Keratinocyte (primary cell): ENCODE results near the gene CSGALNACT2. TPM values are rescaled to one million over a fixed set of nuclear protein-coding genes. Genes with fewer than 3 reads are reported as not detected.

Experiments used
- DNase-seq: peaks from one replicate; pipeline ENCODE4 v3.0.0-alpha.2; 2011; ENCODE audit warnings: low read depth, missing footprints, low spot score
- FAIRE-seq: peaks from 2 replicates; lab custom pipeline; 2011; peaks lifted over from hg19 to GRCh38; lab: Jason Lieb, UNC
- H2AFZ ChIP-seq: 2 replicates; pipeline ENCODE4 v1.6.0; 2012; ENCODE audit warnings: low read length, control low read depth, inconsistent platforms; ENCODE audit not compliant: control insufficient read depth
- H3K27ac ChIP-seq: 2 replicates; pipeline ENCODE4 v1.5.1; 2011; ENCODE audit warnings: low read length; ENCODE audit not compliant: control insufficient read depth, insufficient read depth
- H3K27me3 ChIP-seq: 3 replicates; pipeline ENCODE4 v1.6.0; 2011; ENCODE audit warnings: low read length; ENCODE audit not compliant: control insufficient read depth, insufficient read depth; ENCODE audit errors: extremely low read depth
- H3K36me3 ChIP-seq, 2 experiments: 2 replicates in 1 of 2; 3 replicates in 1 of 2; pipeline ENCODE4 v1.5.1; 2011; ENCODE audit warnings: low read length in 2 of 2, mild to moderate bottlenecking in 1 of 2; ENCODE audit not compliant: control insufficient read depth in 2 of 2, insufficient read depth in 2 of 2; ENCODE audit errors: extremely low read depth in 1 of 2
- H3K4me1 ChIP-seq: 3 replicates; pipeline ENCODE4 v1.5.1; 2011; ENCODE audit warnings: low read length; ENCODE audit not compliant: control insufficient read depth, insufficient read depth; ENCODE audit errors: extremely low read depth
- H3K4me2 ChIP-seq: 3 replicates; pipeline ENCODE4 v1.6.0; 2011; ENCODE audit warnings: low read depth, low read length; ENCODE audit not compliant: control insufficient read depth, insufficient read depth; ENCODE audit errors: extremely low read depth
- H3K4me3 ChIP-seq, 3 experiments: fragments of 200-600 bp in 1 of 3; sonication (generic) in 1 of 3; 2 replicates in 2 of 3; 3 replicates in 1 of 3; pipeline ENCODE4 v1.5.1; 2011 to 2016; ENCODE audit warnings: low read length in 3 of 3, mild to moderate bottlenecking in 3 of 3, control low read depth in 2 of 3, inconsistent platforms in 1 of 3, low read depth in 1 of 3, mixed read lengths in 1 of 3, mixed run types in 1 of 3, moderate library complexity in 1 of 3; ENCODE audit not compliant: control insufficient read depth in 2 of 3, insufficient read depth in 2 of 3; ENCODE audit errors: extremely low read depth in 1 of 3
- H3K79me2 ChIP-seq: 2 replicates; pipeline ENCODE4 v1.6.0; 2012; ENCODE audit warnings: low read length; ENCODE audit not compliant: control insufficient read depth, insufficient read depth
- H3K9ac ChIP-seq: 3 replicates; pipeline ENCODE4 v1.6.0; 2011; ENCODE audit warnings: low read length; ENCODE audit not compliant: control insufficient read depth, insufficient read depth; ENCODE audit errors: extremely low read depth
- H3K9me1 ChIP-seq: 3 replicates; pipeline ENCODE4 v1.6.0; 2011; ENCODE audit warnings: low read length; ENCODE audit not compliant: control insufficient read depth, insufficient read depth; ENCODE audit errors: extremely low read depth
- H3K9me3 ChIP-seq: 2 replicates; pipeline ENCODE4 v1.5.1; 2012; ENCODE audit warnings: low read depth, low read length; ENCODE audit not compliant: control insufficient read depth
- H4K20me1 ChIP-seq: 3 replicates; pipeline ENCODE4 v1.6.0; 2011; ENCODE audit warnings: low read length; ENCODE audit not compliant: control insufficient read depth, insufficient read depth; ENCODE audit errors: extremely low read depth
- EZH2 ChIP-seq: IDR thresholded peaks from one replicate; pipeline ENCODE4 v1.6.1; 2012; ENCODE audit warnings: inconsistent platforms, mild to moderate bottlenecking, low read length, moderate library complexity
- dilution Hi-C: fragments of 300-500 bp; cut with MboI; formaldehyde crosslinking; loops from one replicate; pipeline ENCODE4 v1.7.0; 2020; ENCODE audit warnings: low sequenced_read_pairs; ENCODE audit not compliant: extremely low pct_ligation_motif_present
- polyA plus RNA-seq, 5 experiments: library from polyadenylated mRNA; depleted of rRNA in 3 of 5; stranded (reverse) in 3 of 5; stranded (forward) in 1 of 5; unstranded in 1 of 5; fragments of >200 nt; gene quantifications; 1 replicate in 1 of 5; 2 replicates in 3 of 5; 3 replicates in 1 of 5; pipeline versions ENCODE4 v1.2.1 to v1.2.3, GENCODE V29; 2011 to 2012; ENCODE audit warnings: missing spikeins in 2 of 5, low read depth in 1 of 5, low replicate concordance in 1 of 5
- TF ChIP-seq, protein P1 (sequence below), 3 experiments: IDR thresholded peaks in 1 of 3; conservative IDR thresholded peaks in 1 of 3; optimal IDR thresholded peaks in 1 of 3; 2 replicates in 2 of 3; 3 replicates in 1 of 3; pipeline versions ENCODE3 to v1.5.1; 2011; ENCODE audit warnings: low read length in 3 of 3, mild to moderate bottlenecking in 3 of 3, moderate library complexity in 2 of 3, control low read depth in 1 of 3, inconsistent platforms in 1 of 3; ENCODE audit not compliant: insufficient read depth in 2 of 3; ENCODE audit errors: extremely low read depth in 1 of 3

Gene CSGALNACT2
- polyA plus RNA-seq, 1 donor (not counting 4 experiments of a cell fraction or from before 2014, with no cell fraction given): 19.7 TPM

- Histone ChIP-seq H3K4me3 (peak overlapping the region; percentile 71 to 81 (median 81)), H2AFZ (peak overlapping the region; percentile 64), H3K9ac (peak overlapping the region; percentile 83), H4K20me1 (no peaks in the 10 kb centered on the region), H3K27me3 (no peaks in the 10 kb centered on the region), H3K9me3 (no peaks in the 10 kb centered on the region), H3K9me1 (no peaks in the 10 kb centered on the region), H3K36me3 (no peaks in the 10 kb centered on the region), H3K79me2 (peaks cover 39% of the 10 kb centered on the region), H3K4me2 (peak overlapping the region; percentile 82), H3K27ac (peak overlapping the region; percentile 72), H3K4me1 (peaks cover 13% of the 10 kb centered on the region)
- dilution Hi-C loops: no loop called here
- DNase-seq (no peak), FAIRE-seq (no peak)
- TF ChIP-seq EZH2: no peak
- TF ChIP-seq, protein P1, sequence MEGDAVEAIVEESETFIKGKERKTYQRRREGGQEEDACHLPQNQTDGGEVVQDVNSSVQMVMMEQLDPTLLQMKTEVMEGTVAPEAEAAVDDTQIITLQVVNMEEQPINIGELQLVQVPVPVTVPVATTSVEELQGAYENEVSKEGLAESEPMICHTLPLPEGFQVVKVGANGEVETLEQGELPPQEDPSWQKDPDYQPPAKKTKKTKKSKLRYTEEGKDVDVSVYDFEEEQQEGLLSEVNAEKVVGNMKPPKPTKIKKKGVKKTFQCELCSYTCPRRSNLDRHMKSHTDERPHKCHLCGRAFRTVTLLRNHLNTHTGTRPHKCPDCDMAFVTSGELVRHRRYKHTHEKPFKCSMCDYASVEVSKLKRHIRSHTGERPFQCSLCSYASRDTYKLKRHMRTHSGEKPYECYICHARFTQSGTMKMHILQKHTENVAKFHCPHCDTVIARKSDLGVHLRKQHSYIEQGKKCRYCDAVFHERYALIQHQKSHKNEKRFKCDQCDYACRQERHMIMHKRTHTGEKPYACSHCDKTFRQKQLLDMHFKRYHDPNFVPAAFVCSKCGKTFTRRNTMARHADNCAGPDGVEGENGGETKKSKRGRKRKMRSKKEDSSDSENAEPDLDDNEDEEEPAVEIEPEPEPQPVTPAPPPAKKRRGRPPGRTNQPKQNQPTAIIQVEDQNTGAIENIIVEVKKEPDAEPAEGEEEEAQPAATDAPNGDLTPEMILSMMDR (optimal IDR thresholded peaks at IDR 0.05 in 1 of 3, IDR thresholded peaks at IDR 0.05 in 1 of 3, conservative IDR thresholded peaks at IDR 0.05 in 1 of 3; ENCODE audit: extremely low read depth in 1 of 3, insufficient read depth in 2 of 3, low read length in 3 of 3): no peak
Observed at GRCh38 chr10:43137717-43138020, 576 bp upstream of the CSGALNACT2 start.

- H3K79me2 ChIP-seq: peaks cover 51% of the 10 kb centered on the region
- H3K27ac ChIP-seq: peak overlapping the region; percentile 72
- no peak for TF ChIP-seq EZH2
- TF ChIP-seq, protein P1 (optimal IDR thresholded peaks at IDR 0.05 in 1 of 3, IDR thresholded peaks at IDR 0.05 in 1 of 3, conservative IDR thresholded peaks at IDR 0.05 in 1 of 3; ENCODE audit: extremely low read depth in 1 of 3, insufficient read depth in 2 of 3, low read length in 3 of 3): no peak
- H3K4me3 ChIP-seq: peak overlapping the region; percentile 81 to 83 (median 81)
- no peaks in the 10 kb centered on the region for H3K27me3 ChIP-seq
- H3K36me3 ChIP-seq: no peaks in the 10 kb centered on the region
- H3K9me3 ChIP-seq: no peaks in the 10 kb centered on the region
- H4K20me1 ChIP-seq: no peaks in the 10 kb centered on the region
- peaks cover 13% of the 10 kb centered on the region for H3K4me1 ChIP-seq
- FAIRE-seq: peak; percentile 72
- H3K9me1 ChIP-seq: no peaks in the 10 kb centered on the region
- H3K4me2 ChIP-seq: peak overlapping the region; percentile 91
- DNase-seq: no peak
- peak overlapping the region; percentile 68 for H2AFZ ChIP-seq
- peak overlapping the region; percentile 83 for H3K9ac ChIP-seq
- dilution Hi-C loops: no loop called here
Observed at GRCh38 chr10:43138757-43139241, 554 bp downstream of the CSGALNACT2 start.
